Stomach (tissue), 4 donors: ENCODE measurements around the gene CCSER1.

ENCODE experiments used
- EP300 ChIP-seq: sonication (generic); formaldehyde crosslinking; IDR thresholded peaks from one replicate; pipeline ENCODE4 v1.6.1; 2017; ENCODE audit warnings: antibody characterized with exemption
- TF ChIP-seq, protein P1 (sequence below), 7 experiments: fragments of 450-650 bp in 4 of 7; fragments of 200-600 bp in 3 of 7; sonication (generic) in 3 of 7; IDR thresholded peaks; one replicate each; pipeline ENCODE4 v1.5.1; 2016 to 2019; ENCODE audit warnings: antibody characterized with exemption in 7 of 7, control low read depth in 2 of 7, mild to moderate bottlenecking in 1 of 7

DNA sequence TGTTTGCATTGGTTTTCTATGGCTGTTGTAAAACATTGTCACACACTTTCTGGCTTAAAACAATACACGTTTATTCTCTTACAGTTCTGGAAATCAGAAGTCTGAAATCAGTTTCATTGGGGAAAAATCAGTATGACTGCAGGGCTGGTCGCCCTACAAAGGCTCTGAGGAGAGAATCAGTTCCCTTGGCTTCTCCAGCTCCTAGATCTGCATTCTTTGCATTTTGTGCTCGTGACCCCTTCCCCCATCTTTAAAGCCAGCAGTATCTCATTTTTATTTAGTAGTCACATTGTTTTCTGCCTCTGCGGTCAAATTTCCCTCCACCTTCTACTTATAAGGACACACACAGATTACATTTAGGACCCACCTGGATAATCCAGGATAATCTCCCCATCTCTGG, 1326.9 kb downstream of the CCSER1 start:
- TF ChIP-seq, protein P1, sequence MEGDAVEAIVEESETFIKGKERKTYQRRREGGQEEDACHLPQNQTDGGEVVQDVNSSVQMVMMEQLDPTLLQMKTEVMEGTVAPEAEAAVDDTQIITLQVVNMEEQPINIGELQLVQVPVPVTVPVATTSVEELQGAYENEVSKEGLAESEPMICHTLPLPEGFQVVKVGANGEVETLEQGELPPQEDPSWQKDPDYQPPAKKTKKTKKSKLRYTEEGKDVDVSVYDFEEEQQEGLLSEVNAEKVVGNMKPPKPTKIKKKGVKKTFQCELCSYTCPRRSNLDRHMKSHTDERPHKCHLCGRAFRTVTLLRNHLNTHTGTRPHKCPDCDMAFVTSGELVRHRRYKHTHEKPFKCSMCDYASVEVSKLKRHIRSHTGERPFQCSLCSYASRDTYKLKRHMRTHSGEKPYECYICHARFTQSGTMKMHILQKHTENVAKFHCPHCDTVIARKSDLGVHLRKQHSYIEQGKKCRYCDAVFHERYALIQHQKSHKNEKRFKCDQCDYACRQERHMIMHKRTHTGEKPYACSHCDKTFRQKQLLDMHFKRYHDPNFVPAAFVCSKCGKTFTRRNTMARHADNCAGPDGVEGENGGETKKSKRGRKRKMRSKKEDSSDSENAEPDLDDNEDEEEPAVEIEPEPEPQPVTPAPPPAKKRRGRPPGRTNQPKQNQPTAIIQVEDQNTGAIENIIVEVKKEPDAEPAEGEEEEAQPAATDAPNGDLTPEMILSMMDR (IDR thresholded peaks at IDR 0.05): no peak
- TF ChIP-seq EP300: no peak
